ENCODE data around the gene SNRPA1.

Gene SNRPA1

GRCh38 chr15:101318839-101319238 is 23.8 kb upstream of the SNRPA1 start:
- no peak for DNase-seq (ENCODE audit: low read depth in 2 of 2)

- no peak for DNase-seq (ENCODE audit: low read depth in 2 of 2)
These were observed 23.2 kb upstream of the SNRPA1 start for GRCh38 chr15:101318147-101318819.

- no peak for DNase-seq (ENCODE audit: low read depth in 2 of 2)
These were observed 22.4 kb upstream of the SNRPA1 start for GRCh38 chr15:101317336-101317872.

DNA sequence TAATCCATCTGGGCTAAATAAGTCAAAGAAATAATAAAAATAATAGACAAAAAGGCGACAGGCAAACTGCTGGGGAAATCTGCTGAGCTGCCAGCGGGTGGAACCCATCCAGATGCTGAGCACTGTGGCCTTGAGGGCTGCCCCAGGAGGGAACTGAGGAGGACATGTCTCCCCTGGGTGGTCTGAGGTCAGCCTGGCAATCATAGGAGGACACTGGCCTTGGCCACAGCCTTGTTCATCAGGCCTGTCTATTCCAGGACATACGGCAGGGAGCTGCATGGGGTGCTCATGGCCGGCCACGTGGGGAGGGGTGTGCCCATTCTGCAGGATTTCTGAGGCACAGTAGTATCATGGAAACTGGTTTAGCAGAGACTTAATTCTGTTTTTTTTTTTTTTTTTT is 21.5 kb upstream of the SNRPA1 start:
- DNase-seq (ENCODE audit: low read depth in 2 of 2): no peak

GRCh38 chr15:101315736-101316135 is 20.7 kb upstream of the SNRPA1 start:
- DNase-seq (ENCODE audit: low read depth in 2 of 2): no peak

- DNase-seq (ENCODE audit: low read depth in 2 of 2): no peak
These were observed 19.5 kb upstream of the SNRPA1 start for GRCh38 chr15:101314336-101315125.

GRCh38 chr15:101313041-101313761 is 18.2 kb upstream of the SNRPA1 start:
- DNase-seq (ENCODE audit: low read depth in 2 of 2): no peak

GRCh38 chr15:101310508-101310907 is 15.5 kb upstream of the SNRPA1 start:
- DNase-seq (ENCODE audit: low read depth in 2 of 2): no peak

DNA sequence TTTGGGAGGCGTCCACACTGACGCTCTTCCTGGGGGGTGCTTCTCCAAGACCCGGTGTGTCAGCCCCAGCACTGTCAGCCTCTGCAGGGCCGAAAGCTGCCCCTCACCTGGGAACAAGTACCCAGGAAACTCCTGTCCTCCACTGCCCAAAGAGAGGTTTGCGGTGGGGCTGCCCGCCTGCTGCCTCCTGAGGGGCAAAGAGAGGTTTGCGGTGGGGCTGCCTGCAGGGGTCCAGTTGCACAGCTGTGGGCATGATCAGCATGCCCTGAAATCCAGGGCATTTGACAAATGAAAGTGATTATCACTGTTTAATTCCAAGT is 15.1 kb upstream of the SNRPA1 start:
- no peak for DNase-seq (ENCODE audit: low read depth in 2 of 2)

- DNase-seq (ENCODE audit: low read depth in 2 of 2): no peak
These were observed 14.6 kb upstream of the SNRPA1 start for GRCh38 chr15:101309436-101310160.

DNA sequence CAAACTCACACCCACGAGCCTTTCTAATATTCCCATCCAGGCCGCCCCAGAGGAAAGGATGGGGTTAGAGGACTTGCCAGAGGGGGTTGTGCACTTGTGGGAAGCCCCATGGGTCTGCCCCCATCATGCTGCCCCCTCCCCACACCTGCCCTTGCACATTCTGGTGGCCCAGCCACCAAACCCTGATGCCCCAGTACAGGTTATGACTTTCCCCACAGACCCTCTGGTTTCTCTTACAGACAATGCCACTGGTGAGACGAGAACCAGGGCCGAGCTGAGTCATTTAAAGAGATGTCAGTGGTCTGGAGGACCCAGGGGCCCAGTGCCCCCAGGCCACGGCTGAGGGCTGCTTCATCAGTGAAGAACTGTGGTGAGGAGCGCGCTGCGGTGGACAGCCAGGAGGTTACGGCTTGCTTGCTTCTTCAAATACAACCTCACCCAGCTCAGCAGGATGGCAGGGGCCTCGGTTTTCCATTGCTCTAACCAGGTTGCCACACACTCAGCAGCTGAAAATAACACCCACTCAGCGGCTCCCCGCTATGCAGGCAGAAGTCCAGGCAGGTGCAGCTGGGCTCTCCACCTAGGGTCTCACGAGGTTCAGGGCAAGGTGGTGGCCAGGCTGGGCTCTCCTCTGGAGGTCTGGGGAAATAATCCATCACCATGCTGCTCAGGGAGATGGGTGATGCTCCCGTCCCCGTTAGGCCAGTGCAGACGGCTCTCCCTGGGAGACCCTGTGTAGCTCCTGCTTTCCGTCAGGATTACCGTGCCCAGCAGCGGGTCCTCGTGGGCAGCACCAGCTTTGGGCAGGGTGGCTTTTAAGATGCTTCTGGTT is 13.8 kb upstream of the SNRPA1 start:
- no peak for DNase-seq (ENCODE audit: low read depth in 2 of 2)

GRCh38 chr15:101307897-101308603 is 13.0 kb upstream of the SNRPA1 start:
- DNase-seq (ENCODE audit: low read depth in 2 of 2): no peak

GRCh38 chr15:101307048-101307896 is 12.2 kb upstream of the SNRPA1 start:
- no peak for DNase-seq (ENCODE audit: low read depth in 2 of 2)

DNA sequence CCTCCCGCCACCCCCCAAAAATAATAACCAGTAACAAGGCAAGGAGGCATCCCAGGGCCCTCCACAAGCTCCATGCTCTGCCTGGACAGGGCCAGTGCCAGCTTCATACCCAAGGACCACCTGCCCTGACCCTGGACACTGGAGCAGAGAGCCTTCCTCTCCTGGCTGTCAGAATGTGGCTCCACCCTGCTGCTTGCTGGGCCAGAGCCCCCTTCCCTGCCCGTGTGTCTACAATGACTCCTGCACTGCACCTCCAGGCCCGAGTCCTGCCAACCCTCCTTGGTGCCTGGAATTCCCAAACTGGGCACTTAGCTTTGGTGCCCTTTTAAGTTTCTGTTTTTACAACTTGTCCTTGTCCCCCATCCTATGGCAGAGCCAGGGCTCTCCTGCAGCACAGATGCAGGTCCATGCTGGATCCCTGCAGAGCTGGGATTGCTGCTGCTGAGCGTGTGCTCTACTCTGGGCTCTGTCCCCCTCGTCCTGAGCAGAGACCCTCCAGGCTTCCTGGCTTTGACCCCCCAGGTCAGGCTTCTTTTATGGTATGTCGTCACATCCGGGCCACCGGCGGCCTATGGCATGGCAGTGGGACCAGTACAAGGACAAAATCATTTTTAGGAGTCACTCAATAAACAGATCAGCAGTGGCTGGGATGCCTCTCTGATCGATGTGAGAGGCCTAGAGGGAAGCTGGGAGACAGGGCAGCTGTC is 11.4 kb upstream of the SNRPA1 start:
- no peak for DNase-seq (ENCODE audit: low read depth in 2 of 2)

DNA sequence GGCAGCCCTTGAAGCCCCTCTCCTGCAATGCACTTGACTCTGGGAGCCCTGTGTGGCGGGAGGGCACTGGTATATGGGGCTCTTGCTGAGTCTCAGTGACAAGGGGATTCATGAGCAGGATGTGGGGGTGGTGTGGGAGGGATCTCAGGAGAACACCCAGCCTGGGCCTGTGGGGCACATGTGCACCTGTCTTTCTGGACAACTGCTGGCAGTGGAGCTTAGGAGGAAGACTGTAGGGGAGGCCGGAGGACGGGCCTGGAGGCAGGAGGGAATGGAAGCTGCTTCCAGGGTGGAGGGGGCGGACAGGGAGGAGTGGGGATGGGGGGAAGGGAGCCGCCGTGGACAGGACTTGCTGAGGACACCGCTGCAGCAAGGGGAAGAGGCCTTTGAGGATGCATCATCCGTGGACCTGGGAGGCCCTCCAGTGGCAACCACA is 10.8 kb upstream of the SNRPA1 start:
- DNase-seq (ENCODE audit: low read depth in 2 of 2): no peak

- DNase-seq (ENCODE audit: low read depth in 2 of 2): no peak
These were observed 8.4 kb upstream of the SNRPA1 start for GRCh38 chr15:101303408-101303807.

GRCh38 chr15:101296418-101297405 is 1.7 kb upstream of the SNRPA1 start:
- no peak for DNase-seq (ENCODE audit: low read depth in 2 of 2)

Measured in stimulated activated CD8-positive, alpha-beta memory T cell treated with anti-CD3 and anti-CD28 coated beads, Interleukin-7, amount 100 ng/mL, for 1 hour (primary cell).